Activated CD4-positive, alpha-beta T cell treated with anti-CD3 and anti-CD28 coated beads for 36 hours (primary cell): ENCODE measurements around the gene CHRNA9. TPM values are rescaled to one million over a fixed set of nuclear protein-coding genes. Genes with fewer than 3 reads are reported as not detected.
A peak's percentile ranks its signal among the peaks of the same experiment; 100 is the strongest.

Experiments used
- ATAC-seq: fragments of 200-7000 bp; cut with Tn5 transposase; one replicate; pipeline ENCODE4 v1.10.0; 2021; ENCODE audit warnings: mild to moderate bottlenecking, moderate library complexity
- CTCF ChIA-PET: fragments of 350-600 bp; sonication (Branson Sonifier 250); formaldehyde crosslinking; loops from one replicate; lab custom pipeline; 2021; ENCODE audit warnings: antibody characterized with exemption; lab: Charles Lee
- POLR2A ChIA-PET: fragments of 350-600 bp; sonication (Branson Sonifier 250); formaldehyde crosslinking; loops from one replicate; lab custom pipeline; 2021; ENCODE audit warnings: antibody characterized with exemption, inconsistent platforms; lab: Charles Lee
- DNase-seq: peaks from one replicate; pipeline ENCODE4 v3.0.0-alpha.2; 2020
- H3K27ac Mint-ChIP-seq: one replicate; pipeline ENCODE4 v1.8.0; 2021; ENCODE audit warnings: mixed read lengths
- H3K27me3 Mint-ChIP-seq: one replicate; pipeline ENCODE4 v1.8.0; 2021; ENCODE audit warnings: mixed read lengths
- H3K36me3 Mint-ChIP-seq: one replicate; pipeline ENCODE4 v1.8.0; 2021; ENCODE audit warnings: low read depth, mixed read lengths
- H3K4me1 Mint-ChIP-seq: one replicate; pipeline ENCODE4 v1.8.0; 2021; ENCODE audit warnings: mixed read lengths
- H3K4me3 Mint-ChIP-seq: one replicate; pipeline ENCODE4 v1.8.0; 2021; ENCODE audit warnings: mild to moderate bottlenecking, moderate library complexity, mixed read lengths
- H3K9me3 Mint-ChIP-seq: one replicate; pipeline ENCODE4 v1.8.0; 2021; ENCODE audit warnings: low read depth, mixed read lengths
- intact Hi-C, 2 experiments: fragments of 100-400 bp; cut with DNase I in 1 of 2; cut with micrococcal nuclease in 1 of 2; formaldehyde crosslinking; loops; one replicate each; pipeline versions ENCODE4 v1.14.2 to v1.15.1; 2022 to 2024; cut with DNase I, micrococcal nuclease
- total RNA-seq, 2 experiments: library from RNA; stranded (reverse); gene quantifications; one replicate each; pipeline ENCODE4 v1.2.3, GENCODE V29; 2021

CHRNA9 gene
- total RNA-seq, 2 experiments from 2014 or later: not detected

DNA sequence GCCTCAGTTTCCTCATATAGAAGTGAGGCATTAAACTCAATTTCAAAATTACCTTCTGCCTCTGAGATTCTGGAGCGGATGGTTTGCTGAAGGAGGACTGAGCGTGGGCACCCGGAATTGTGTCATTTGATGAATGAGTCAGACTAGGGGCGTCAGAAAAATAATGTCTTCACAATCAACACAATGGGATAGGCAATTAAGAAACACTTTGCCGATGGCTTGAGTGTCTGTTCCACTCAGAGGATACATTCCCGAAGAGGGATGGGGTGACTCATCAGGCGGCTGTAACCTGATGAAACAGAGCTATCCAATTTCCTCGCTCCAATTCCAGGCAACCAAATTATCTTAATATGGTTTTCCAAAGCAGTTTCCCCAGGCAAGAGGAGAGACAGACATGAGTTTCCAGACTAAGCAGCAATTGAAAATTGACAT lies 1.2 kb upstream of the CHRNA9 start:
- H3K36me3 Mint-ChIP-seq: no peaks in the 10 kb centered on the region
- H3K4me1 Mint-ChIP-seq: no peaks in the 10 kb centered on the region
- no peaks in the 10 kb centered on the region for H3K9me3 Mint-ChIP-seq
- ATAC-seq (no peak), DNase-seq (no peak)
- peaks cover under 1% of the 10 kb centered on the region for H3K27me3 Mint-ChIP-seq
- H3K4me3 Mint-ChIP-seq: no peak overlapping the region
- intact Hi-C loops: no loop called here
- ChIA-PET POLR2A (no interaction called here), CTCF (interaction anchor here (0.7 to 1.3 kb wide), 3 partner anchors 9 to 509 kb away, joined by 3 to 7 read pairs (median 3); no protein-coding TSS in a partner anchor)
- H3K27ac Mint-ChIP-seq: no peak overlapping the region

DNA sequence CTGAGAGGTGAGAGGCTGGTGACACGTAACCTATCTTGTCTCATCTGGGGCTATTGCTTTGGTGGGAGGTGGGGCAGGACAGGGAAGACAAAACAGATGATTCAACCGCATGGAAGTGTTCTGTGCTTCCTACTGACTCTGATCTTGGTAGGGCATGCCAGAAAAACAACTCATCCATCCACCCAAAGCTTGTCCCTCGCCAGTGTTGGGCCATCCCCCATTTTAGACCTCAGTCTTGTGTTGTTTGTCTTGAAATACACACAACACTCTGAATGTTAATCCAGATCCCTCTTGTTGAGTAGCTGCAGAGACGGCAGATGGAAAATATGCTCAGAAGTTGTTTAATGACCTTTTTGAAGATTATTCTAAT lies 377 bp downstream of the CHRNA9 start:
- intact Hi-C loops: no loop called here
- Mint-ChIP-seq H3K36me3 (no peaks in the 10 kb centered on the region), H3K27ac (no peak overlapping the region), H3K4me1 (peaks cover 5% of the 10 kb centered on the region), H3K4me3 (no peak overlapping the region), H3K9me3 (no peaks in the 10 kb centered on the region), H3K27me3 (no peaks in the 10 kb centered on the region)
- ChIA-PET CTCF (interaction anchor here (1.0 to 6.1 kb wide), 2 partner anchors 8 to 19 kb away, joined by 3 to 37 read pairs; no protein-coding TSS in a partner anchor), POLR2A (interaction anchor here (0.6 kb wide), 1 partner anchor 152 kb away, joined by 7 read pairs; no protein-coding TSS in a partner anchor)
- no peak for ATAC-seq
- no peak for DNase-seq

DNA sequence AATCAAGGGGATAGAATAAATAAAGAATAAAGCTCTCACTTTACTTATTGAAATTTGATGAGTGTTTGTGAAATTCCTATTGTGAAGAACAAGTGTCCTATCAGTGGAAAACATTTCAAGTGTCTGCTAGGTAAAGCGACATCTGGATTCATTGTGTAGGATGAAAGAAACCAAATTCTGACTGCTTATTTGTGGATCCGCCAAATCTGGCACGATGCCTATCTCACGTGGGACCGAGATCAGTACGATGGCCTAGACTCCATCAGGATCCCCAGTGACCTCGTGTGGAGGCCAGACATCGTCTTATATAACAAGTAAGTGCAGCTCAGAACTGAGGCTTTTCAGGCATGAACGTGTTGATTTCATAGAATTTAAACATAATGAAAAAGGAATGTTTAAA lies 1.9 kb downstream of the CHRNA9 start:
- H3K9me3 Mint-ChIP-seq: no peaks in the 10 kb centered on the region
- no peaks in the 10 kb centered on the region for H3K27me3 Mint-ChIP-seq
- H3K36me3 Mint-ChIP-seq: no peaks in the 10 kb centered on the region
- POLR2A ChIA-PET: no interaction called here
- CTCF ChIA-PET: interaction anchor here (0.6 to 6.1 kb wide), 3 partner anchors 10 to 284 kb away, joined by 4 to 37 read pairs (median 7); no protein-coding TSS in a partner anchor
- intact Hi-C loops: no loop called here
- DNase-seq: no peak
- H3K4me1 Mint-ChIP-seq: peaks cover 5% of the 10 kb centered on the region
- ATAC-seq: no peak
- no peak overlapping the region for H3K27ac Mint-ChIP-seq
- H3K4me3 Mint-ChIP-seq: no peak overlapping the region

DNA sequence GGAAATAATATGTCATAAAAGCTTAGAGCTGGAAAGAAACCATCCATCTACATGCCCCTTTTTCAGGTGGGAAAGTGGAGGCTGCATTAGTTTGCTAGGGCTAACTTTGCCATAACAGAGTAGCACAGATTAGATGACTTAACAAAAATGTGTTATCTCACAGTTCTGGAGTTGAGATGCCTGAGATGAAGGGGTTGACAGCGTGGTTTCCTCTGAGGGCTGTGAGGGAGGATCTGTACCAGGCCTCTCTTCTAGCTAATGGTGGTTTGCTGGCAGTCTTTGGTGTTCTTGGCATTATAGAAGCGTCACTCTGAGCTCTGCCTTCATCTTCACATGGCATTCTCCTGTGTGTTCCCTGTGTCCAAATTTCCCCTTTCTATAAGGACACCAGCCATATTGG lies 2.4 kb downstream of the CHRNA9 start:
- ATAC-seq: no peak
- Mint-ChIP-seq H3K4me3 (no peak overlapping the region), H3K36me3 (no peaks in the 10 kb centered on the region), H3K9me3 (peaks cover 3% of the 10 kb centered on the region), H3K27me3 (no peaks in the 10 kb centered on the region), H3K27ac (no peak overlapping the region), H3K4me1 (peaks cover 5% of the 10 kb centered on the region)
- CTCF ChIA-PET: interaction anchor here (0.6 to 6.1 kb wide), 3 partner anchors 10 to 283 kb away, joined by 4 to 37 read pairs (median 7); no protein-coding TSS in a partner anchor
- DNase-seq: no peak
- intact Hi-C loops: no loop called here
- POLR2A ChIA-PET: no interaction called here

GRCh38 chr4:40340030-40340429 lies 4.9 kb downstream of the CHRNA9 start:
- Mint-ChIP-seq H3K36me3 (no peaks in the 10 kb centered on the region), H3K27ac (peak overlapping the region; percentile 8), H3K9me3 (peaks cover 6% of the 10 kb centered on the region), H3K27me3 (no peaks in the 10 kb centered on the region), H3K4me1 (peaks cover 5% of the 10 kb centered on the region), H3K4me3 (no peak overlapping the region)
- ChIA-PET POLR2A (no interaction called here), CTCF (interaction anchor here (6.1 kb wide), 1 partner anchor 13 kb away, joined by 37 read pairs; no protein-coding TSS in a partner anchor)
- intact Hi-C loops: no loop called here
- DNase-seq (no peak), ATAC-seq (peak; percentile 93)

GRCh38 chr4:40347472-40347871 lies 12.3 kb downstream of the CHRNA9 start:
- DNase-seq: no peak
- CTCF ChIA-PET: no interaction called here
- intact Hi-C loops: no loop called here
- no peak for ATAC-seq
- Mint-ChIP-seq H3K4me3 (no peak overlapping the region), H3K4me1 (peaks cover 10% of the 10 kb centered on the region), H3K27ac (no peak overlapping the region), H3K36me3 (no peaks in the 10 kb centered on the region), H3K27me3 (no peaks in the 10 kb centered on the region), H3K9me3 (peaks cover 3% of the 10 kb centered on the region)
- POLR2A ChIA-PET: no interaction called here

DNA sequence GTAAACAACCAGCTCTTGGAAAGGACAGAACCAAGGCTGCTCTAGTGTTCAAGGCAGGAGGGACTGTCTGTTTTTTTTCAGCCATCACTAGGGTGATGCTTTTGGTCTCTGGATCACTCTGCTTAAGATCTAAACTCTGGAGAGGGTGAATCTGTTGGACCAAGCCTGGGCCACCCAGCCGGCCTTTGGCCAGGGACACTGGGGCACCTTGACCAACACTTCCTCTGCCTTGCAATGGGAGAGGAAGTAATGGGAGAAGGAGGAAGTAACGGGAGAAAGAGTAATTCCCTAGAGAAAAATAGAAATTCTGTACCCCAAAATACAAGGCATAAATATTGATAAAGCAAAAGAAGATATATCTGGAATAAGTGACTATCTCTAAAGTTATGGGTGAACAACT lies 12.9 kb downstream of the CHRNA9 start:
- intact Hi-C loops: no loop called here
- peaks cover 10% of the 10 kb centered on the region for H3K4me1 Mint-ChIP-seq
- no peaks in the 10 kb centered on the region for H3K9me3 Mint-ChIP-seq
- no peaks in the 10 kb centered on the region for H3K27me3 Mint-ChIP-seq
- no peaks in the 10 kb centered on the region for H3K36me3 Mint-ChIP-seq
- CTCF ChIA-PET: no interaction called here
- no peak overlapping the region for H3K4me3 Mint-ChIP-seq
- ATAC-seq: no peak
- H3K27ac Mint-ChIP-seq: no peak overlapping the region
- POLR2A ChIA-PET: no interaction called here
- no peak for DNase-seq

DNA sequence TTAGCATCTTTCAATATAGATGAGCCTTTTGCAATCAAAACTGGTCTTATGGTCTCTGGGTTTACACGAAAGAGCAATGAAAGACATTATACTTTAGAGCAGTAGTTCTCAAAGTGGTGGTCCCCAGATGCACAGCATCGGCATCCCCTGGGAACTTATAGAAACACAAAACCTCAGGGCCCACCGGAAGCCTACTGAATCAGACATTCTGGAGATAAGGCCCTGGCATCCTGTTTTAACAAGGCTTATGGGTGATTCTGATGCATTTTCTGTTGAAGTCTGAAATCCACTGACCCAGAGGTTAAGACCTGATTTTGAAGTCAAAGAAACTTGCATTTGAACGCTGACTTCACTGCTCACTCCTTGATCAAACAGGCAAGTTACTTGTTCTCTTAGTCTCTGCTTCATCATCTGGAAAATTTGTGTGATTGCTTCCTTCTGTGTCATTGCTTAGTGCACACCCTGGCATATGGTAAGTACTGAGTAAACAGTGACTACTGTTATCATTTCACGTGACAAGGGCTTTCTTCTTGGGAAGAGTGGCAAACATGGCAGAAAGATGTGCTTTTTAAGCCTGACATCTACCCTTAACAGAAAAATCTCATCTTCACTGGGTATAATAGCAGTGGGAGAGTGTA lies 14.5 kb downstream of the CHRNA9 start:
- POLR2A ChIA-PET: no interaction called here
- no peak overlapping the region for H3K4me3 Mint-ChIP-seq
- peaks cover 10% of the 10 kb centered on the region for H3K4me1 Mint-ChIP-seq
- no peaks in the 10 kb centered on the region for H3K9me3 Mint-ChIP-seq
- peak overlapping the region; percentile 34 for H3K27ac Mint-ChIP-seq
- intact Hi-C loops: no loop called here
- no peaks in the 10 kb centered on the region for H3K36me3 Mint-ChIP-seq
- H3K27me3 Mint-ChIP-seq: no peaks in the 10 kb centered on the region
- CTCF ChIA-PET: interaction anchor here (1.0 kb wide), 1 partner anchor 199 kb away, joined by 3 read pairs; no protein-coding TSS in a partner anchor
- ATAC-seq (peak; percentile 89), DNase-seq (no peak)

GRCh38 chr4:40350627-40351227 lies 15.6 kb downstream of the CHRNA9 start:
- CTCF ChIA-PET: interaction anchor here (1.0 kb wide), 1 partner anchor 200 kb away, joined by 3 read pairs; no protein-coding TSS in a partner anchor

DNA sequence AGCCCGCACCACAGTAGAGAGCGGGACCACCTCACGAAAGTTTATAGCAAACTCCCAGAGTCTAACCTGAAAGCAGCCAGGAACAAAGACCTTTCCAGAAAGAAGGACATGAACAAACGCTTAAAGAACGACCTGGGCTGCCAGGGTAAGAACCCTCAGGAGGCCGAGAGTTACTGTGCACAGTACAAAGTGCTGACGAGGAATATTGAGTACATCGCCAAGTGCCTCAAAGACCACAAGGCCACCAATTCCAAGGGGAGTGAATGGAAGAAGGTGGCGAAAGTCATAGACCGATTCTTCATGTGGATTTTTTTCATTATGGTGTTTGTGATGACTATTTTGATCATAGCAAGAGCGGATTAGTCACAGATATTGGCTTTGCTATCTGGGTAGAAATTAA lies 19.0 kb downstream of the CHRNA9 start:
- H3K9me3 Mint-ChIP-seq: no peaks in the 10 kb centered on the region
- CTCF ChIA-PET: interaction anchor here (1.2 kb wide), 1 partner anchor 18 kb away, joined by 3 read pairs; no protein-coding TSS in a partner anchor
- H3K27me3 Mint-ChIP-seq: no peaks in the 10 kb centered on the region
- POLR2A ChIA-PET: no interaction called here
- H3K27ac Mint-ChIP-seq: no peak overlapping the region
- no peak for ATAC-seq
- intact Hi-C loops: no loop called here
- H3K4me1 Mint-ChIP-seq: peaks cover 10% of the 10 kb centered on the region
- H3K4me3 Mint-ChIP-seq: no peak overlapping the region
- H3K36me3 Mint-ChIP-seq: no peaks in the 10 kb centered on the region
- no peak for DNase-seq

More at GRCh38 chr4:40350627-40351227, 15.6 kb downstream of the CHRNA9 start:
- H3K4me3 Mint-ChIP-seq: no peak overlapping the region
- no peaks in the 10 kb centered on the region for H3K9me3 Mint-ChIP-seq
- intact Hi-C loops: no loop called here
- POLR2A ChIA-PET: no interaction called here
- DNase-seq (no peak), ATAC-seq (no peak)
- peaks cover 10% of the 10 kb centered on the region for H3K4me1 Mint-ChIP-seq
- no peak overlapping the region for H3K27ac Mint-ChIP-seq
- H3K36me3 Mint-ChIP-seq: no peaks in the 10 kb centered on the region
- no peaks in the 10 kb centered on the region for H3K27me3 Mint-ChIP-seq

GRCh38 chr4:40355131-40355530 lies 20.0 kb downstream of the CHRNA9 start:
- ChIA-PET POLR2A (no interaction called here), CTCF (interaction anchor here (1.2 kb wide), 1 partner anchor 19 kb away, joined by 3 read pairs; no protein-coding TSS in a partner anchor)
- no peak for DNase-seq
- intact Hi-C loops: no loop called here
- H3K4me1 Mint-ChIP-seq: peaks cover 2% of the 10 kb centered on the region
- no peaks in the 10 kb centered on the region for H3K27me3 Mint-ChIP-seq
- no peak overlapping the region for H3K27ac Mint-ChIP-seq
- ATAC-seq: no peak
- H3K36me3 Mint-ChIP-seq: no peaks in the 10 kb centered on the region
- no peaks in the 10 kb centered on the region for H3K9me3 Mint-ChIP-seq
- no peak overlapping the region for H3K4me3 Mint-ChIP-seq
